DND-41 (cell line): Measurements from ENCODE around the gene LNX1.
A peak's percentile ranks its signal among the peaks of the same experiment; 100 is the strongest.
"Not testable (repeated sequence)": the region's sequence is repeated elsewhere in the genome, so short reads cannot be mapped to it uniquely, and the experiment has no call there.

ENCODE experiments used
- ATAC-seq: fragments of 200-7000 bp; cut with Tn5 transposase; 3 replicates; pipeline ENCODE4 v1.9.1; 2021; ENCODE audit warnings: low read depth; ENCODE audit not compliant: insufficient read depth
- DNase-seq: peaks from one replicate; pipeline ENCODE4 v3.0.0-alpha.2; 2020
- H2AFZ ChIP-seq: 2 replicates; pipeline ENCODE4 v1.6.0; 2012; ENCODE audit warnings: low read depth, low read length
- H3K27ac ChIP-seq: 2 replicates; pipeline ENCODE4 v1.5.1; 2012; ENCODE audit warnings: low read length, inconsistent platforms
- H3K27me3 ChIP-seq: fragments of 200-600 bp; sonication (generic); 2 replicates; pipeline ENCODE4 v1.6.0; 2012; ENCODE audit warnings: low read length, mild to moderate bottlenecking, inconsistent platforms; ENCODE audit not compliant: insufficient read depth, poor library complexity
- H3K36me3 ChIP-seq: 2 replicates; pipeline ENCODE4 v1.5.1; 2012; ENCODE audit warnings: low read length, inconsistent platforms; ENCODE audit not compliant: insufficient read depth
- H3K4me1 ChIP-seq: 2 replicates; pipeline ENCODE4 v1.5.1; 2012; ENCODE audit warnings: mild to moderate bottlenecking, low read length; ENCODE audit not compliant: insufficient read depth
- H3K4me2 ChIP-seq: 2 replicates; pipeline ENCODE4 v1.6.0; 2012; ENCODE audit warnings: mild to moderate bottlenecking, moderate library complexity, low read length, inconsistent platforms; ENCODE audit not compliant: insufficient read depth
- H3K4me3 ChIP-seq, 2 experiments: fragments of 200-600 bp in 1 of 2; shearing (Covaris generic) in 1 of 2; 2 replicates each; pipeline ENCODE4 v1.5.1; 2012 to 2016; ENCODE audit warnings: inconsistent platforms in 2 of 2, low read length in 2 of 2, mild to moderate bottlenecking in 2 of 2, low read depth in 1 of 2, moderate library complexity in 1 of 2
- H3K79me2 ChIP-seq: 2 replicates; pipeline ENCODE4 v1.6.0; 2012; ENCODE audit warnings: low read length, inconsistent platforms; ENCODE audit not compliant: insufficient read depth
- H3K9ac ChIP-seq: 2 replicates; pipeline ENCODE4 v1.6.0; 2012; ENCODE audit warnings: low read depth, mild to moderate bottlenecking, inconsistent platforms, low read length, moderate library complexity
- H3K9me3 ChIP-seq: 2 replicates; pipeline ENCODE4 v1.5.1; 2012; ENCODE audit warnings: low read length, moderate library complexity, mild to moderate bottlenecking, inconsistent platforms; ENCODE audit not compliant: insufficient read depth, severe bottlenecking
- H4K20me1 ChIP-seq: 2 replicates; pipeline ENCODE4 v1.6.0; 2012; ENCODE audit warnings: low read length; ENCODE audit not compliant: insufficient read depth
- CTCF ChIP-seq: IDR thresholded peaks from 2 replicates; pipeline ENCODE4 v1.5.1; 2012; ENCODE audit warnings: borderline replicate concordance, low read length, moderate library complexity, mild to moderate bottlenecking; ENCODE audit not compliant: poor library complexity, severe bottlenecking; ENCODE audit errors: extremely low read depth
- EZH2 ChIP-seq: IDR thresholded peaks from 3 replicates; pipeline ENCODE4 v1.6.1; 2012; ENCODE audit warnings: borderline replicate concordance, low read depth, mild to moderate bottlenecking, moderate library complexity, low read length, inconsistent platforms; ENCODE audit not compliant: severe bottlenecking

LNX1 gene

DNA sequence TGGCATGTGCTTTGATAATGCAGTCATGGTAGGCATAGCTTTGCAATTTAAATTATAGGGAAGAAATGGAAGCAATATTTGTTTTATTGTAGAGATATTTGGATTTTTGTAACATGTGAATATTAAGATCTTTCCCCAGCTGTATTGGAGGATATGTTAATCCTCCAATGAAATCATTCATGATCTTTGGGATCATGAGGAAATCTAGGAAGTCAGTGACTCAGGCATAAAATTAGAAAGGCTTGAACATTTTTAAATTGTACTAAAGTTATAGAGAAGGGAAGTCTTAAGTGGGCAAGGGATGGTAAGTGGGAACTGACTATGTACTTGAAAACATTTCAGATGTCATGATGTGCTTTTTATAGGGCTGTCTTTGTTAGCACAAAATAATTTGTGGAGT lies 167.0 kb downstream of the LNX1 start:
- TF ChIP-seq EZH2, result no peak
- TF ChIP-seq CTCF, result no peak
- Histone ChIP-seq H3K27ac (no peak overlapping the region), H3K27me3 (no peaks in the 10 kb centered on the region), H3K9ac (no peak overlapping the region), H3K4me2 (no peak overlapping the region), H3K4me1 (no peaks in the 10 kb centered on the region), H4K20me1 (no peaks in the 10 kb centered on the region; the same call in 1 of the 2 replicates), H3K79me2 (peaks cover 5% of the 10 kb centered on the region; the same call in 1 of the 2 replicates), H3K4me3 (no peak overlapping the region), H2AFZ (no peak overlapping the region), H3K36me3 (peaks cover 42% of the 10 kb centered on the region), H3K9me3 (no peaks in the 10 kb centered on the region)
- no peak for ATAC-seq
- no peak for DNase-seq

DNA sequence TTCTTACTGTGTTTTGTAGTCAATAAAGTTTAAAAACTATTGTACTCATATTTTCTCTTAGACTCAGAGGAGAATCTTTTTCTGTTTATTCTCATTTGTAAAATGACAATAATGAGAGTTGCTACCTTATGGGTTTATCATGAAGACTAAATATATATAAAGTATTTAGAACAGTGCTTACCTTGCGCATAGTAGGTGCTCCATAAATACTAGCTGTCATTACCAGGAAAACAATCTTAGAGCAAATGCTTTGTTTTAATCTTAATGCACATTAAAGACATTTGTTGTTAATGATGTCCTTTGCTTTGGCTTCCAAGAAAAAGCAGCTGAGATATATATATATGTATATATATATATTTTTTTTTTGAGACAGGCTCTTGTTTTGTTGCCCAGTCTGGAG lies 168.9 kb downstream of the LNX1 start:
- Histone ChIP-seq H3K27ac (no peak overlapping the region), H3K79me2 (peaks cover 13% of the 10 kb centered on the region; the same call in 1 of the 2 replicates), H2AFZ (no peak overlapping the region), H4K20me1 (peaks cover 4% of the 10 kb centered on the region; the same call in 1 of the 2 replicates), H3K9ac (no peak overlapping the region), H3K9me3 (no peaks in the 10 kb centered on the region), H3K36me3 (peaks cover 35% of the 10 kb centered on the region; the same call in 1 of the 2 replicates), H3K4me3 (no peak overlapping the region), H3K27me3 (no peaks in the 10 kb centered on the region), H3K4me1 (no peaks in the 10 kb centered on the region), H3K4me2 (no peak overlapping the region)
- no peak for TF ChIP-seq CTCF
- TF ChIP-seq EZH2, result no peak
- no peak for ATAC-seq
- no peak for DNase-seq

DNA sequence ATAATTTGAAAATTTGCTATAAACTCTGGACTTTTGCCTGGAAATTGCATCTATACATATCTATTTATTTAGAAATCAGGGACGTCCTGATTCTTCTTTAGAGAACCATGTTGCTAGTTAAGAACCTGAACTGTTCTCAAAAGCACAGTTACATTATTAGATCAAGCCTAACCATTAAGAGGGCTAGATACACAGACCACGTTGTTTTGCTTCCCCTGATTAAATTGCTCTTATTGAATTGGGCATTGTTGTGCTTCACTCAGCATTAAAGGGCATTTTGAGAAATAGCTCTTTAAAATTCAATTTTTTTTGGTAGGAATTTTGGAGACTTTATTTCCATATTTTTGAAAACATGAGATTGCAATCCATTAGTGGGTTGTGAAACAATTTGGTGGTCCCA lies 169.5 kb downstream of the LNX1 start:
- no peak overlapping the region for H3K4me2 ChIP-seq
- no peak for ATAC-seq
- peaks cover 4% of the 10 kb centered on the region; the same call in 1 of the 2 replicates for H4K20me1 ChIP-seq
- no peak overlapping the region for H2AFZ ChIP-seq
- no peak overlapping the region for H3K9ac ChIP-seq
- no peaks in the 10 kb centered on the region for H3K4me1 ChIP-seq
- H3K27me3 ChIP-seq, result no peaks in the 10 kb centered on the region
- no peak for TF ChIP-seq CTCF
- TF ChIP-seq EZH2, result no peak
- DNase-seq, result no peak
- no peaks in the 10 kb centered on the region for H3K9me3 ChIP-seq
- H3K36me3 ChIP-seq, result peaks cover 29% of the 10 kb centered on the region; the same call in 1 of the 2 replicates
- peaks cover 13% of the 10 kb centered on the region; the same call in 1 of the 2 replicates for H3K79me2 ChIP-seq
- H3K27ac ChIP-seq, result no peak overlapping the region
- no peak overlapping the region for H3K4me3 ChIP-seq

- Histone ChIP-seq H3K27ac (no peak overlapping the region), H3K9me3 (no peaks in the 10 kb centered on the region), H3K4me3 (no peak overlapping the region), H4K20me1 (peaks cover 4% of the 10 kb centered on the region; the same call in 1 of the 2 replicates), H2AFZ (no peak overlapping the region), H3K4me1 (no peaks in the 10 kb centered on the region), H3K79me2 (peaks cover 28% of the 10 kb centered on the region), H3K27me3 (no peaks in the 10 kb centered on the region), H3K36me3 (peaks cover 39% of the 10 kb centered on the region), H3K9ac (no peak overlapping the region), H3K4me2 (no peak overlapping the region)
- ATAC-seq (peak; percentile 62; the same call in 2 of the 3 replicates), DNase-seq (no peak)
- TF ChIP-seq CTCF, result no peak
- no peak for TF ChIP-seq EZH2
These were observed 172.1 kb downstream of the LNX1 start for GRCh38 chr4:53419208-53419607.

DNA sequence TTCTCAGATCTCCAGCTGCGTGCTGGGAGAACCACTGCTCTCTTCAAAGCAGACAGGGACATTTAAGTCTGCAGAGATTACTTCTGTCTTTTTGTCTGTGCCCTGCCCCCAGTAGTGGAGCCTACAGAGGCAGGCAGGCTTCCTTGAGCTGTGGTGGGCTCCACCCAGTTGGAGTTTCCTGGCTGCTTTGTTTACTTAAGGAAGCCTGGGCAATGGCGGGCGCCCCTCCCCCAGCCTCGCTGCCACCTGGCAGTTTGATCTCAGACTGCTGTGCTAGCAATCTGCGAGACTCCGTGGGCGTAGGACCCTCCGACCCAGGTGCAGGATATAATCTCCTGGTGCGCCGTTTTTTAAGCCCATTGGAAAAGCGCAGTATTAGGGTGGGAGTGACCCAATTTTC lies 181.8 kb downstream of the LNX1 start:
- not testable (repeated sequence) for H2AFZ ChIP-seq, H3K9me3 ChIP-seq, H3K4me3 ChIP-seq, H3K27ac ChIP-seq, H3K4me1 ChIP-seq, H3K9ac ChIP-seq, H3K27me3 ChIP-seq, H3K4me2 ChIP-seq, ATAC-seq
- DNase-seq, result peak; percentile 27
- Histone ChIP-seq H3K79me2 (peaks cover 53% of the 10 kb centered on the region), H3K36me3 (peaks cover 24% of the 10 kb centered on the region), H4K20me1 (peaks cover 24% of the 10 kb centered on the region; the same call in 1 of the 2 replicates)
